H1 (cell line): Measurements from ENCODE around the gene RNASEH2A. TPM values are rescaled to one million over a fixed set of nuclear protein-coding genes. Genes with fewer than 3 reads are reported as not detected.

ENCODE experiments used
- CTCF ChIA-PET: fragments of 300-600 bp; sonication (Branson Sonifier 250); formaldehyde crosslinking; loops from one replicate; lab custom pipeline; 2021; ENCODE audit not compliant: partially characterized antibody; lab: Charles Lee
- POLR2A ChIA-PET: fragments of 300-600 bp; sonication (Branson Sonifier 250); formaldehyde crosslinking; loops from one replicate; lab custom pipeline; 2021; ENCODE audit warnings: inconsistent platforms; ENCODE audit not compliant: partially characterized antibody; lab: Charles Lee
- DNase-seq, 2 experiments: peaks; one replicate each; pipeline versions ENCODE4 v3.0.0 to v3.0.0-alpha.2; 2010 to 2022; ENCODE audit warnings: low spot score in 2 of 2, low read depth in 1 of 2, mixed read lengths in 1 of 2
- FAIRE-seq: peaks from 2 replicates; lab custom pipeline; 2011; peaks lifted over from hg19 to GRCh38; lab: Jason Lieb, UNC
- H2AFZ ChIP-seq: 2 replicates; pipeline ENCODE4 v1.8.1; 2012; ENCODE audit warnings: low read length, inconsistent platforms
- H2AK5ac ChIP-seq: 2 replicates; pipeline ENCODE4 v1.6.1; 2013; ENCODE audit warnings: low read depth, low read length
- H2BK120ac ChIP-seq: replicated peaks from 2 replicates; pipeline ENCODE3; 2013; ENCODE audit warnings: low read depth, low read length, inconsistent platforms
- H2BK12ac ChIP-seq: 2 replicates; pipeline ENCODE4 v1.6.1; 2013; ENCODE audit warnings: low read depth, low read length
- H2BK15ac ChIP-seq: 2 replicates; pipeline ENCODE4 v1.6.1; 2013; ENCODE audit warnings: low read length
- H2BK20ac ChIP-seq: 2 replicates; pipeline ENCODE4 v1.6.1; 2013; ENCODE audit warnings: low read length
- H2BK5ac ChIP-seq: 2 replicates; pipeline ENCODE4 v1.6.1; 2013; ENCODE audit warnings: low read depth, low read length
- H3K14ac ChIP-seq: 2 replicates; pipeline ENCODE4 v1.6.1; 2013; ENCODE audit warnings: inconsistent platforms; ENCODE audit not compliant: insufficient read length
- H3K18ac ChIP-seq: 2 replicates; pipeline ENCODE4 v1.6.1; 2013; ENCODE audit warnings: low read length; ENCODE audit errors: extremely low read depth
- H3K23ac ChIP-seq: 2 replicates; pipeline ENCODE4 v1.6.1; 2013; ENCODE audit warnings: inconsistent platforms; ENCODE audit not compliant: insufficient read length
- H3K23me2 ChIP-seq: 2 replicates; pipeline ENCODE4 v1.6.1; 2013; ENCODE audit warnings: low read depth, low read length
- H3K27ac ChIP-seq: 2 replicates; pipeline ENCODE4 v1.6.1; 2011; ENCODE audit warnings: low read depth, low read length, inconsistent platforms
- H3K27me3 ChIP-seq, 4 experiments: replicated peaks in 1 of 4; 1 replicate in 1 of 4; 2 replicates in 3 of 4; pipeline versions ENCODE4 v1.6.1 to v1.8.1; 2011 to 2013; ENCODE audit warnings: low read length in 3 of 4, mild to moderate bottlenecking in 3 of 4, inconsistent platforms in 2 of 4, mixed read lengths in 2 of 4, moderate library complexity in 1 of 4; ENCODE audit not compliant: control insufficient read depth in 3 of 4, insufficient read depth in 3 of 4; ENCODE audit errors: extremely low read depth in 1 of 4
- H3K36me3 ChIP-seq, 4 experiments: 2 replicates each; pipeline versions ENCODE4 v1.6.1 to v1.8.1; 2011 to 2013; ENCODE audit warnings: mild to moderate bottlenecking in 4 of 4, low read length in 3 of 4, moderate library complexity in 2 of 4, control low read depth in 1 of 4, inconsistent platforms in 1 of 4; ENCODE audit not compliant: insufficient read depth in 4 of 4, control insufficient read depth in 2 of 4
- H3K4ac ChIP-seq: replicated peaks from 2 replicates; pipeline ENCODE3; 2013; ENCODE audit warnings: low read length, low read depth, mixed read lengths, inconsistent platforms; ENCODE audit not compliant: insufficient read length
- H3K4me1 ChIP-seq, 4 experiments: replicated peaks in 1 of 4; 1 replicate in 1 of 4; 2 replicates in 3 of 4; pipeline versions ENCODE4 v1.6.1 to v1.8.1; 2011 to 2013; ENCODE audit warnings: low read length in 3 of 4, inconsistent platforms in 2 of 4, mixed read lengths in 1 of 4; ENCODE audit not compliant: insufficient read depth in 4 of 4, control insufficient read depth in 3 of 4
- H3K4me2 ChIP-seq, 2 experiments: 2 replicates each; pipeline versions ENCODE4 v1.6.1 to v1.8.1; 2011 to 2013; ENCODE audit warnings: low read depth in 2 of 2, low read length in 2 of 2, control low read depth in 1 of 2, inconsistent platforms in 1 of 2, mild to moderate bottlenecking in 1 of 2; ENCODE audit not compliant: insufficient read depth in 1 of 2
- H3K4me3 ChIP-seq, 4 experiments: fragments of 200-600, 300-600 bp in 1 of 4; sonication (generic), shearing (Covaris generic), sonication (Bioruptor Twin) in 1 of 4; 2 replicates each; pipeline versions ENCODE4 v1.5.1 to v1.8.1; 2011 to 2016; ENCODE audit warnings: low read length in 4 of 4, low read depth in 3 of 4, control low read depth in 2 of 4, inconsistent platforms in 2 of 4, mild to moderate bottlenecking in 2 of 4, mixed read lengths in 1 of 4, moderate library complexity in 1 of 4; ENCODE audit not compliant: insufficient read depth in 2 of 4; ENCODE audit errors: extremely low read depth in 1 of 4
- H3K56ac ChIP-seq: replicated peaks from 2 replicates; pipeline ENCODE3; 2013; ENCODE audit warnings: low read depth, mild to moderate bottlenecking, mixed read lengths, low read length, inconsistent platforms; ENCODE audit not compliant: insufficient read length
- H3K79me1 ChIP-seq: 2 replicates; pipeline ENCODE4 v1.6.1; 2013; ENCODE audit warnings: low read depth, low read length, control low read depth
- H3K79me2 ChIP-seq, 2 experiments: 2 replicates each; pipeline versions ENCODE4 v1.6.1 to v1.8.1; 2012 to 2013; ENCODE audit warnings: low read length in 2 of 2, mild to moderate bottlenecking in 2 of 2, inconsistent platforms in 1 of 2; ENCODE audit not compliant: insufficient read depth in 2 of 2, control insufficient read depth in 1 of 2
- H3K9ac ChIP-seq, 4 experiments: replicated peaks in 1 of 4; 1 replicate in 1 of 4; 2 replicates in 3 of 4; pipeline versions ENCODE4 v1.6.1 to v1.8.1; 2011 to 2013; ENCODE audit warnings: low read depth in 3 of 4, low read length in 3 of 4, control low read depth in 2 of 4, mild to moderate bottlenecking in 2 of 4, moderate library complexity in 2 of 4, inconsistent platforms in 1 of 4; ENCODE audit errors: extremely low read depth in 1 of 4
- H3K9me3 ChIP-seq, 2 experiments: 2 replicates each; pipeline versions ENCODE4 v1.6.1 to v1.8.1; 2012 to 2013; ENCODE audit warnings: mild to moderate bottlenecking in 2 of 2, moderate library complexity in 2 of 2, control low read depth in 1 of 2, inconsistent platforms in 1 of 2, low read depth in 1 of 2, low read length in 1 of 2, mixed read lengths in 1 of 2; ENCODE audit not compliant: insufficient read depth in 2 of 2
- H4K20me1 ChIP-seq, 2 experiments: replicated peaks in 1 of 2; 2 replicates each; pipeline versions ENCODE3 to v1.8.1; 2011 to 2013; ENCODE audit warnings: inconsistent platforms in 2 of 2, low read length in 2 of 2, mild to moderate bottlenecking in 1 of 2; ENCODE audit not compliant: insufficient read depth in 2 of 2, control insufficient read depth in 1 of 2
- H4K5ac ChIP-seq: 2 replicates; pipeline ENCODE4 v1.6.1; 2013; ENCODE audit warnings: low read length, low read depth, mixed read lengths, inconsistent platforms; ENCODE audit not compliant: insufficient read length
- H4K8ac ChIP-seq: 2 replicates; pipeline ENCODE4 v1.8.0; 2013; ENCODE audit warnings: mild to moderate bottlenecking, moderate library complexity, low read length, inconsistent platforms; ENCODE audit not compliant: insufficient read depth; ENCODE audit errors: extremely low read depth
- H4K91ac ChIP-seq: replicated peaks from 2 replicates; pipeline ENCODE3; 2013; ENCODE audit warnings: low read length, mixed read lengths, inconsistent platforms; ENCODE audit not compliant: insufficient read length
- CREB1 ChIP-seq: IDR thresholded peaks from 2 replicates; pipeline ENCODE4 v1.6.1; 2012; ENCODE audit warnings: inconsistent platforms
- CTBP2 ChIP-seq: IDR thresholded peaks from 2 replicates; pipeline ENCODE4 v1.7.0; 2011; ENCODE audit warnings: borderline replicate concordance, mild to moderate bottlenecking, moderate library complexity, mixed read lengths, low read length; ENCODE audit not compliant: insufficient read depth, insufficient read length
- KDM5A ChIP-seq: fragments of 200-600 bp; IDR thresholded peaks from 2 replicates; pipeline ENCODE4 v1.7.1; 2012; ENCODE audit warnings: mild to moderate bottlenecking, low read length, inconsistent platforms, mixed read lengths
- NANOG ChIP-seq: IDR thresholded peaks from 2 replicates; pipeline ENCODE4 v1.6.1; 2011; ENCODE audit warnings: low read length, low read depth, mild to moderate bottlenecking, inconsistent platforms; ENCODE audit not compliant: insufficient read depth, poor library complexity, severe bottlenecking
- RFX5 ChIP-seq: IDR thresholded peaks from 2 replicates; pipeline ENCODE4 v1.6.1; 2011; ENCODE audit warnings: low read depth, low read length, improper control_type of control experiment, borderline replicate concordance
- SIRT6 ChIP-seq: IDR thresholded peaks from one replicate; pipeline ENCODE4 v1.7.1; 2012; ENCODE audit warnings: low read length, inconsistent platforms
- TAF1 ChIP-seq: IDR thresholded peaks from 2 replicates; pipeline ENCODE4 v1.6.1; 2011; ENCODE audit warnings: mild to moderate bottlenecking, low read depth, low read length
- TAF7 ChIP-seq: optimal IDR thresholded peaks from 2 replicates; pipeline ENCODE3; 2011; ENCODE audit warnings: low read depth, mild to moderate bottlenecking, inconsistent platforms, low read length, moderate library complexity, borderline replicate concordance
- TBP ChIP-seq: IDR thresholded peaks from 2 replicates; pipeline ENCODE4 v1.6.1; 2011; ENCODE audit warnings: low read depth, low read length, improper control_type of control experiment
- ZNF274 ChIP-seq: IDR thresholded peaks from 2 replicates; pipeline ENCODE4 v1.7.0; 2012; ENCODE audit warnings: low read length, borderline replicate concordance; ENCODE audit errors: extremely low read depth
- WGBS, 2 experiments: shearing (Covaris generic) in 1 of 2; methylation state at CpG; one replicate each; pipeline versions ENCODE4 v1.1.6 to v1.1.7; 2013 to 2015; ENCODE audit warnings: low lambda C conversion rate in 2 of 2, mixed read lengths in 2 of 2, inconsistent platforms in 1 of 2, low coverage in 1 of 2, missing lambda C conversion rate in 1 of 2; ENCODE audit not compliant: insufficient replicate concordance in 2 of 2, insufficient coverage in 1 of 2, insufficient read length in 1 of 2; ENCODE audit errors: extremely low coverage in 1 of 2, missing lambda C conversion rate in 1 of 2; 5-methylcytosine and 5-hydroxymethylcytosine counted together
- polyA plus RNA-seq, 7 experiments: library from polyadenylated mRNA; depleted of rRNA in 3 of 7; stranded (reverse) in 5 of 7; unstranded in 2 of 7; fragments of >200 nt in 5 of 7; fragments of 200-250 nt in 2 of 7; gene quantifications; 1 replicate in 5 of 7; 2 replicates in 1 of 7; 4 replicates in 1 of 7; pipeline versions ENCODE4 v1.2.1 to v1.2.3, GENCODE V29; 2011 to 2013; ENCODE audit warnings: missing spikeins in 2 of 7, mixed read lengths in 2 of 7
- total RNA-seq: library from RNA; stranded (reverse); fragmentation: NEBNext Ultra II Directional; extraction: Animal tissue kit (Norgen Biotek cat#: 25700); gene quantifications from 2 replicates; pipeline ENCODE4 v1.2.1, GENCODE V29; 2021

The RNASEH2A gene
- total and polyA plus RNA-seq, 2 of the 8 experiments (the other 6 are each of a cell fraction or from before 2014, with no cell fraction given): 67.5 to 120 TPM

DNA sequence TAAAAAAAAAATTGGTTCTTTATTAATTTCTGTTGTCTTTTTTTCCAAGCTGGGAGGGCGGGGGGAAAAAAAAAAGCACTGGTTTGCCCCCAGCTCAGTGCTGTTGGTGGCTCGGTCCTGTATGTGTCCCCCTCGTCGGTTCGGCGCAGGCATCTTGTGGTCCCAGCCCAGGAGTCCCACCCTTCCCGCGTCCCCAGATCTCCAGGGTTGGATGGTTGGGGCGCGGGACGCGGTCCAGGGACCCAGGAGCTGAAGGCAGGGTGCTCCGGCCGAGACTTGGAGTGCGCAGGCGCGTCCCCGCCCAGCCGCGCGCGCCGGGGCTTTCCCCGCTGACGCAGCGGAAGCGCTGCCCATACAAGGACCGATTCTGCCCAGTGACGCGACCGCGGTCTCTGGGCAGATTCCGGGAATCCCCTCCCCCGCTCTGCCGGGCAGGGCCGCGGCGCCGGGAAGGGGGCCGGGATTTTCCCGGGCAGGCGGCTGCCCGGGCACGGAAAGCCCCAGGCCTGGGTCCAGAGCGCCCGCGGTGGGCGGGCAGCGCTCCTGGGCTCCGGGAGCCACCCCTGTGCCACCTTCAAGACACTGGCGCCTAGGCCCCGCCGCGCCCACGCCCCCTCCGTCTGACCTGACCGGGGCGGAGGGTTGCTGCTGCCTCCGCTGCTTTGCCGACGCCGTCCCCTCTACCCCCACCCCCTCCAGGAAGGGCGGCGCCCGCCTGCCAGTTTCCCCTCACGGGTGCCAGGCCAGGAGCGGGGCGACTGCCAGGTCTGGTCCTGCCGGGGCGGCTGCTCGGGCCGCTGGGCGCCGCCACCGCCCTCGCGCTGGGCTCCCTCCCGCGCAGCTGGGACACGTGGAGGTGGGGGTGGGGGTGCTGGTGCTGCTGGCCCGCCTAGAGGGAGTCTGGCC lies 12.8 kb upstream of the RNASEH2A start:
- FAIRE-seq (no peak), DNase-seq (peak in 1 of 2 experiments; percentile 95)
- Histone ChIP-seq H4K20me1 (no peaks in the 10 kb centered on the region), H4K91ac (peak overlapping the region; percentile 94), H3K4me3 (peak overlapping the region; percentile 46 to 71 (median 54)), H3K27me3 (peaks cover 0 to 18% (median 13%) of the 10 kb centered on the region in 4 experiments; a peak in 5 of 7 replicates), H2BK12ac (no peak overlapping the region; the same call in 1 of the 2 replicates), H3K4me2 (peak overlapping the region; percentile 74 to 97), H3K23me2 (peaks cover 29% of the 10 kb centered on the region), H3K79me1 (no peaks in the 10 kb centered on the region), H2AFZ (no peak overlapping the region), H3K9me3 (no peaks in the 10 kb centered on the region), H3K36me3 (peaks cover 0 to under 1% (median 0%) of the 10 kb centered on the region in 4 experiments; a peak in 1 of 8 replicates), H3K79me2 (no peaks in the 10 kb centered on the region), H2AK5ac (no peak overlapping the region), H3K9ac (peak overlapping the region; percentile 68 to 80 (median 75)), H3K56ac (no peak overlapping the region), H3K14ac (no peak overlapping the region), H2BK15ac (no peak overlapping the region), H3K4ac (no peak overlapping the region), H4K5ac (peak overlapping the region; percentile 55), H3K4me1 (peaks cover 5 to 33% (median 22%) of the 10 kb centered on the region in 4 experiments), H3K23ac (no peak overlapping the region), H2BK120ac (no peak overlapping the region), H3K18ac (peak overlapping the region; percentile 48; the same call in 1 of the 2 replicates), H3K27ac (peak overlapping the region; percentile 88), H4K8ac (peak overlapping the region; percentile 95; the same call in 1 of the 2 replicates), H2BK5ac (peak overlapping the region; percentile 75), H2BK20ac (no peak overlapping the region)
- 1% methylated on average over 44 of the region's 81 CpGs; no CpG with 5 or more reads in 1 of the 2 experiments for WGBS, 2 experiments
- POLR2A ChIA-PET: interaction anchor here (0.7 to 15.2 kb wide), 20 partner anchors 7 to 359 kb away, joined by 3 to 317 read pairs (median 4); partner anchors contain the start of genes HOOK2, PRDX2, RTBDN and THSD8
- CTCF ChIA-PET: interaction anchor here (1.1 to 17.9 kb wide), 5 partner anchors 14 to 82 kb away, joined by 6 to 288 read pairs (median 60); no protein-coding TSS in a partner anchor
- TF ChIP-seq CREB1 (peak; percentile 89), CTBP2 (peak; percentile 51), ZNF274 (no peak), KDM5A (no peak), TBP (peak; percentile 60; the same call in 1 of the 2 replicates), TAF7 (peak; percentile 28), SIRT6 (no peak), TAF1 (no peak; the same call in none of the 2 replicates), NANOG (no peak), RFX5 (peak; percentile 86; the same call in 1 of the 2 replicates)
